K562 (cell line): Measurements from ENCODE around the gene NPR3. TPM values are rescaled to one million over a fixed set of nuclear protein-coding genes. Genes with fewer than 3 reads are reported as not detected.

ENCODE experiments used
- ATAC-seq: fragments of 200-7000 bp; cut with Tn5 transposase; 3 replicates; pipeline ENCODE4 v1.9.1; 2020; ENCODE audit warnings: moderate library complexity
- BruUV-seq: library from RNA; stranded (reverse); fragments of 400-500 nt; replicated peaks from 2 replicates; lab custom pipeline; 2021; lab: Mats Ljungman, UMichigan
- CTCF ChIA-PET: fragments of 300-600 bp; formaldehyde crosslinking; extraction: SDS; loops from one replicate; lab custom pipeline; 2021; ENCODE audit warnings: low intra/inter-chr PET ratio; lab: Yijun Ruan, JAX
- POLR2A ChIA-PET: fragments of 300-600, 350-650 bp; sonication (Branson Sonifier 250); formaldehyde crosslinking; extraction: SDS; loops from one replicate; lab custom pipeline; 2021; ENCODE audit warnings: antibody characterized with exemption, inconsistent platforms; lab: Yijun Ruan, JAX
- DNase-seq, 4 experiments: peaks; one replicate each; pipeline versions ENCODE4 v3.0.0 to v3.0.0-alpha.2; 2011 to 2018; ENCODE audit warnings: low spot score in 3 of 4, mixed read lengths in 3 of 4; ENCODE audit errors: extremely low read depth in 1 of 4
- FAIRE-seq: peaks from 2 replicates; lab custom pipeline; 2011; peaks lifted over from hg19 to GRCh38; lab: Jason Lieb, UNC
- H2AFZ ChIP-seq: 2 replicates; pipeline ENCODE4 v1.6.0; 2011; ENCODE audit warnings: low read depth, low read length, control low read depth, inconsistent platforms
- H3K27ac ChIP-seq: fragments of 200-600 bp; 3 replicates; pipeline ENCODE4 v1.8.0; 2011; ENCODE audit warnings: low read depth, mild to moderate bottlenecking, control low read depth, inconsistent platforms, low read length, moderate library complexity, mixed read lengths; ENCODE audit errors: extremely low read depth
- H3K27me3 ChIP-seq, 2 experiments: fragments of 300-600 bp in 1 of 2; 2 replicates in 1 of 2; 3 replicates in 1 of 2; pipeline versions ENCODE4 v1.6.0 to v1.8.0; 2011; ENCODE audit warnings: inconsistent platforms in 2 of 2, low read length in 2 of 2, mild to moderate bottlenecking in 1 of 2, mixed read lengths in 1 of 2, moderate library complexity in 1 of 2; ENCODE audit not compliant: control insufficient read depth in 2 of 2, insufficient read depth in 2 of 2
- H3K36me3 ChIP-seq: fragments of 300-600 bp; 3 replicates; pipeline ENCODE4 v1.8.0; 2011; ENCODE audit warnings: mild to moderate bottlenecking, low read length, inconsistent platforms; ENCODE audit not compliant: control insufficient read depth, insufficient read depth
- H3K4me1 ChIP-seq, 2 experiments: fragments of 200-600 bp in 1 of 2; replicated peaks in 1 of 2; 2 replicates in 1 of 2; 3 replicates in 1 of 2; pipeline versions ENCODE4 v1.5.1 to v1.8.0; 2011; ENCODE audit warnings: inconsistent platforms in 2 of 2, low read length in 2 of 2, mild to moderate bottlenecking in 1 of 2, mixed read lengths in 1 of 2, moderate library complexity in 1 of 2; ENCODE audit not compliant: control insufficient read depth in 2 of 2, insufficient read depth in 2 of 2
- H3K4me2 ChIP-seq: 2 replicates; pipeline ENCODE4 v1.6.1; 2011; ENCODE audit warnings: low read length, control low read depth, inconsistent platforms, mixed read lengths; ENCODE audit not compliant: insufficient read depth
- H3K4me3 ChIP-seq: fragments of 200-600 bp; sonication (generic), shearing (Covaris generic); 2 replicates; pipeline ENCODE4 v1.5.1; 2016; ENCODE audit warnings: control low read depth, inconsistent platforms
- H3K79me2 ChIP-seq: fragments of 200-600 bp; 3 replicates; pipeline ENCODE4 v1.8.0; 2011; ENCODE audit warnings: low read length, inconsistent platforms; ENCODE audit not compliant: control insufficient read depth, insufficient read depth
- H3K9ac ChIP-seq, 2 experiments: 2 replicates each; pipeline versions ENCODE4 v1.6.0 to v1.6.1; 2011; ENCODE audit warnings: low read depth in 2 of 2, low read length in 2 of 2, control low read depth in 1 of 2, inconsistent platforms in 1 of 2, mild to moderate bottlenecking in 1 of 2, mixed read lengths in 1 of 2; ENCODE audit not compliant: insufficient read depth in 1 of 2
- H3K9me1 ChIP-seq: one replicate; pipeline ENCODE4 v1.6.0; 2011; ENCODE audit warnings: inconsistent platforms, mild to moderate bottlenecking, low read length, moderate library complexity; ENCODE audit not compliant: control insufficient read depth, insufficient read depth
- H3K9me3 ChIP-seq: replicated peaks from 2 replicates; pipeline ENCODE4 v1.5.1; 2011; ENCODE audit warnings: low read depth, low read length, inconsistent platforms; ENCODE audit not compliant: control insufficient read depth, insufficient read depth
- H4K20me1 ChIP-seq: replicated peaks from 2 replicates; pipeline ENCODE4 v1.6.1; 2011; ENCODE audit warnings: low read length, inconsistent platforms, mixed read lengths; ENCODE audit not compliant: control insufficient read depth, insufficient read depth
- BCOR ChIP-seq: fragments of 450-650 bp; IDR thresholded peaks from 2 replicates; pipeline ENCODE4 v1.6.1; 2016
- CHD4 ChIP-seq: fragments of 200-600 bp; sonication (generic); IDR thresholded peaks from 3 replicates; pipeline ENCODE4 v1.6.1; 2012; ENCODE audit warnings: low read depth, mild to moderate bottlenecking, mixed read lengths, low read length, inconsistent platforms; ENCODE audit not compliant: insufficient read depth, insufficient replicate concordance, poor library complexity, severe bottlenecking
- COPS2 ChIP-seq: fragments of 450-650 bp; conservative IDR thresholded peaks from 2 replicates; pipeline ENCODE4 v1.6.1; 2016; ENCODE audit warnings: mild to moderate bottlenecking, moderate library complexity
- KDM1A ChIP-seq, 2 experiments: fragments of 450-650 bp; IDR thresholded peaks; 2 replicates each; pipeline ENCODE4 v1.6.1; 2016; ENCODE audit warnings: mild to moderate bottlenecking in 2 of 2
- MAX ChIP-seq: sonication (generic); formaldehyde crosslinking; IDR thresholded peaks from 2 replicates; pipeline ENCODE4 v1.9.0; 2022; ENCODE audit warnings: mild to moderate bottlenecking, missing genetic modification reagents
- RBM25 ChIP-seq: fragments of 200-400 bp; formaldehyde crosslinking; IDR thresholded peaks from 2 replicates; pipeline ENCODE4 v1.6.1; 2018; ENCODE audit warnings: low read length, low read depth, moderate library complexity; ENCODE audit not compliant: severe bottlenecking
- RCOR1 ChIP-seq, 2 experiments: IDR thresholded peaks; 2 replicates each; pipeline ENCODE4 v1.6.1; 2012; ENCODE audit warnings: low read depth in 2 of 2, low read length in 2 of 2, borderline replicate concordance in 1 of 2, improper control_type of control experiment in 1 of 2
- ZFP36 ChIP-seq: fragments of 150-350 bp; IDR thresholded peaks from 2 replicates; pipeline ENCODE4 v1.6.1; 2018; ENCODE audit warnings: low read length, low read depth; ENCODE audit not compliant: partially characterized antibody
- WGBS: fragments of 100-300 bp; shearing (Covaris generic); methylation state at CpG from one replicate; pipeline ENCODE4 v1.1.6; 2016; ENCODE audit warnings: low coverage, mixed read lengths; ENCODE audit not compliant: insufficient coverage; ENCODE audit errors: missing lambda C conversion rate; 5-methylcytosine and 5-hydroxymethylcytosine counted together
- in situ Hi-C: fragments of 300-500 bp; cut with MboI; formaldehyde crosslinking; loops from 4 replicates; pipeline ENCODE4 v1.15.0; 2018; ENCODE audit warnings: inconsistent platforms, mixed read lengths
- intact Hi-C: fragments of 100-400 bp; cut with micrococcal nuclease; formaldehyde crosslinking; loops from 2 replicates; pipeline ENCODE4 v1.14.2; 2022
- polyA plus RNA-seq, 8 experiments: library from polyadenylated mRNA; depleted of rRNA in 4 of 8; stranded (reverse) in 5 of 8; unstranded in 3 of 8; fragments of >200 nt; fragmentation: Nextera tagmentation in 2 of 8; fragmentation: Illumina TruSeq in 1 of 8; extraction: Ambion mirVana in 2 of 8; extraction: Trizol in 1 of 8; gene quantifications; 2 replicates each; pipeline versions ENCODE4 v1.2.1 to v1.2.3, GENCODE V29; 2011 to 2014; ENCODE audit warnings: inconsistent platforms in 1 of 8, missing spikeins in 1 of 8
- total RNA-seq, 7 experiments: library from RNA; depleted of rRNA in 6 of 7; stranded (reverse); fragments of >200 nt in 6 of 7; fragmentation: Illumina TruSeq in 2 of 7; extraction: Trizol in 2 of 7; gene quantifications; 2 replicates each; pipeline versions ENCODE4 v1.2.1 to v1.2.3, GENCODE V29; 2011 to 2021; ENCODE audit warnings: low replicate concordance in 1 of 7
- TF ChIP-seq, protein P1 (sequence below): sonication (generic); formaldehyde crosslinking; IDR thresholded peaks from 2 replicates; pipeline ENCODE4 v1.8.0; 2022; ENCODE audit warnings: missing genetic modification reagents, mild to moderate bottlenecking, moderate library complexity, borderline replicate concordance
- TF ChIP-seq, protein P2 (sequence below): fragments of 250-450 bp; sonication (Bioruptor Pico); IDR thresholded peaks from 2 replicates; pipeline ENCODE4 v1.5.0; 2020; ENCODE audit warnings: mild to moderate bottlenecking
- TF ChIP-seq, protein P3 (sequence below): fragments of 450-650 bp; IDR thresholded peaks from 2 replicates; pipeline ENCODE4 v1.6.1; 2016; ENCODE audit warnings: antibody characterized with exemption

Gene NPR3
- total and polyA plus RNA-seq, 9 of the 15 experiments (the other 6 are each of a cell fraction or from before 2014, with no cell fraction given): 0.01 to 0.11 (median 0.04) TPM; not detected in 2

- TF ChIP-seq, protein P1, sequence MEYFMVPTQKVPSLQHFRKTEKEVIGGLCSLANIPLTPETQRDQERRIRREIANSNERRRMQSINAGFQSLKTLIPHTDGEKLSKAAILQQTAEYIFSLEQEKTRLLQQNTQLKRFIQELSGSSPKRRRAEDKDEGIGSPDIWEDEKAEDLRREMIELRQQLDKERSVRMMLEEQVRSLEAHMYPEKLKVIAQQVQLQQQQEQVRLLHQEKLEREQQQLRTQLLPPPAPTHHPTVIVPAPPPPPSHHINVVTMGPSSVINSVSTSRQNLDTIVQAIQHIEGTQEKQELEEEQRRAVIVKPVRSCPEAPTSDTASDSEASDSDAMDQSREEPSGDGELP (CRISPR knock-in tag): no peak
- TF ChIP-seq COPS2: no peak
- TF ChIP-seq, protein P2, sequence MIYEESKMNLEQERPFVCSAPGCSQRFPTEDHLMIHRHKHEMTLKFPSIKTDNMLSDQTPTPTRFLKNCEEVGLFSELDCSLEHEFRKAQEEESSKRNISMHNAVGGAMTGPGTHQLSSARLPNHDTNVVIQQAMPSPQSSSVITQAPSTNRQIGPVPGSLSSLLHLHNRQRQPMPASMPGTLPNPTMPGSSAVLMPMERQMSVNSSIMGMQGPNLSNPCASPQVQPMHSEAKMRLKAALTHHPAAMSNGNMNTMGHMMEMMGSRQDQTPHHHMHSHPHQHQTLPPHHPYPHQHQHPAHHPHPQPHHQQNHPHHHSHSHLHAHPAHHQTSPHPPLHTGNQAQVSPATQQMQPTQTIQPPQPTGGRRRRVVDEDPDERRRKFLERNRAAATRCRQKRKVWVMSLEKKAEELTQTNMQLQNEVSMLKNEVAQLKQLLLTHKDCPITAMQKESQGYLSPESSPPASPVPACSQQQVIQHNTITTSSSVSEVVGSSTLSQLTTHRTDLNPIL (CRISPR knock-in tag): no peak
Observed at GRCh38 chr5:32778403-32778802, 67.3 kb downstream of the NPR3 start (continued).

DNA sequence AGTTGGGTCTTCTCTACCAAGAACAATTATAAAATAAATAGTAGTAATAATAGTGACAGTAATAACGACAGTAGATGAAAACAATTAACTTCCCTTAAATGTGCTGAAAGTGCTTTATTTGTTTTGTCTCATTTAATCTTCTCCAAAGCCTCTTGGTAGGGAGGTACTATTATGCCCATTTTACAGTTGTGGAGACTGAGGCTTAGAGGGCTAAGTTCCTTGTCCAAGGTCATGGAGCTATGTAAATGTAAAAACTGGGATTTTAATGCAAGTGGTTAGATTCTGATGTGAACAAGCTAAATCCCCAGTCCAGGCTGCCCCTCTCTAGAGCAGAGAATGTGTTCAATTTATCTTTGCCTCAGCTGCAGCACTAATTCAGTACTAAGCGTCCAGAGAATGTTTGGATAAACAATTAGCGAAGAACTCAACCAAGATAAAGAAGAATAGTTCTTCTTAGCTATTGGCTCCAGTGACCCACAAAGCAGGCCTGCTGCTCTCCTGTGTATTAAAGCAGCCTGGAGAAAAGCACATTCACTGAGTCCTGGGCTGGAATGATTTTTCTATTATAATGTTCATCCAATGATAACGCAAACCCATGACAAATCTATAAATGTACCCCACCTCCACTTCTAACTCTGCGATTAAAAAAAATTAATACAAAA, 68.8 kb downstream of the NPR3 start:
- Histone ChIP-seq H3K36me3 (no peaks in the 10 kb centered on the region), H4K20me1 (no peaks in the 10 kb centered on the region), H3K4me3 (no peak overlapping the region)
- FAIRE-seq: no peak
- TF ChIP-seq MAX (CRISPR knock-in tag): no peak
- TF ChIP-seq CHD4: peak; percentile 38
- peak; percentile 91 for TF ChIP-seq RBM25
- TF ChIP-seq BCOR: peak; percentile 23; the same call in 1 of the 2 replicates
- TF ChIP-seq, protein P3, sequence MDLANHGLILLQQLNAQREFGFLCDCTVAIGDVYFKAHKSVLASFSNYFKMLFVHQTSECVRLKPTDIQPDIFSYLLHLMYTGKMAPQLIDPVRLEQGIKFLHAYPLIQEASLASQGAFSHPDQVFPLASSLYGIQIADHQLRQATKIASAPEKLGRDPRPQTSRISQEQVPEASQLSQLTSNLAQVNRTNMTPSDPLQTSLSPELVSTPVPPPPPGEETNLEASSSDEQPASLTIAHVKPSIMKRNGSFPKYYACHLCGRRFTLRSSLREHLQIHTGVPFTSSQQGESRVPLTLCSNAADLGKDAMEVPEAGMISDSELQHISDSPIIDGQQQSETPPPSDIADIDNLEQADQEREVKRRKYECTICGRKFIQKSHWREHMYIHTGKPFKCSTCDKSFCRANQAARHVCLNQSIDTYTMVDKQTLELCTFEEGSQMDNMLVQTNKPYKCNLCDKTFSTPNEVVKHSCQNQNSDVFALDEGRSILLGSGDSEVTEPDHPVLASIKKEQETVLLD: no peak
- TF ChIP-seq ZFP36: no peak
- TF ChIP-seq RCOR1 (IDR thresholded peaks at IDR 0.05; ENCODE audit: borderline replicate concordance in 1 of 2, low read depth in 2 of 2, low read length in 2 of 2): 0 out of 4 replicates have a peak, but pooled peaks of 1 of the 2 experiments have one; percentile 11
- peak in 1 of 2 experiments; percentile 31; a peak in 1 of 4 replicates for TF ChIP-seq KDM1A (IDR thresholded peaks at IDR 0.05)
- TF ChIP-seq, all 486 proteins: peak for 5
- Histone ChIP-seq H3K79me2 (no peaks in the 10 kb centered on the region), H2AFZ (no peak overlapping the region), H3K9me1 (no peaks in the 10 kb centered on the region), H3K27me3 (no peaks in the 10 kb centered on the region; a peak in 1 of 5 replicates), H3K27ac (no peak overlapping the region), H3K9me3 (no peaks in the 10 kb centered on the region), H3K9ac (no peak overlapping the region), H3K4me1 (no peaks in the 10 kb centered on the region), H3K4me2 (no peak overlapping the region)
- POLR2A ChIA-PET: interaction anchor here (1.0 kb wide), 1 partner anchor 9 kb away, joined by 3 read pairs; no protein-coding TSS in a partner anchor
- under 1% methylated on average over 5 of the region's 5 CpGs for WGBS
- DNase-seq: no peak
- CTCF ChIA-PET: no interaction called here
- no peak for ATAC-seq
- no TSS peak for BruUV-seq
- in situ Hi-C loops (no loop called here), intact Hi-C loops (no loop called here)
